ENCODE data around the gene CDKN2B. TPM values are rescaled to one million over a fixed set of nuclear protein-coding genes. Genes with fewer than 3 reads are reported as not detected.
A peak's percentile ranks its signal among the peaks of the same experiment; 100 is the strongest.

CDKN2B gene
- total and polyA plus RNA-seq, 7 donors = 1.7 to 12.3 (median 7.2) TPM

DNA sequence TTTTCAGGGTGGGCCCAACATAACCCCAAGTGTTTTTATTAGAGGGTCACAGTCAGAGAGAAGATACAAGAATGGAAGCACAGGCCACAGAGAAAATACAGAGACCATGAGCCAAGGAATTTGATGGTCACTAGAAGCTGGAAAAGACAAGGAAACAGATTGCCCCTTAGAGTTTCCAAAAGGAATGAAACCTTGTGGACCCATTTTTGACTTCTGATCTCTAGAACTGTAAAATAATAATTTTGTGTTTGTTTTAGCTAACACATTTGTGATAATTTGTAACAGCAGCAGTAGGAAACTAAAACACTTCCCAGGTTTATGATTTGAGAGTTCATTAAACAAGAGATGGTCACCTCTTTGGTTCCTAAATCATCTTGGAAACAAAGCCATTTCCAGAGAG, 36.7 kb downstream of the CDKN2B start:
- intact Hi-C loops (cut with DNase I) = loop anchor here in 1 of 2 donors (10.0 kb wide), 1 partner anchor 148 kb away; no protein-coding TSS in a partner anchor
- ATAC-seq (no peak), DNase-seq (no peak)
- TF ChIP-seq, protein P1, sequence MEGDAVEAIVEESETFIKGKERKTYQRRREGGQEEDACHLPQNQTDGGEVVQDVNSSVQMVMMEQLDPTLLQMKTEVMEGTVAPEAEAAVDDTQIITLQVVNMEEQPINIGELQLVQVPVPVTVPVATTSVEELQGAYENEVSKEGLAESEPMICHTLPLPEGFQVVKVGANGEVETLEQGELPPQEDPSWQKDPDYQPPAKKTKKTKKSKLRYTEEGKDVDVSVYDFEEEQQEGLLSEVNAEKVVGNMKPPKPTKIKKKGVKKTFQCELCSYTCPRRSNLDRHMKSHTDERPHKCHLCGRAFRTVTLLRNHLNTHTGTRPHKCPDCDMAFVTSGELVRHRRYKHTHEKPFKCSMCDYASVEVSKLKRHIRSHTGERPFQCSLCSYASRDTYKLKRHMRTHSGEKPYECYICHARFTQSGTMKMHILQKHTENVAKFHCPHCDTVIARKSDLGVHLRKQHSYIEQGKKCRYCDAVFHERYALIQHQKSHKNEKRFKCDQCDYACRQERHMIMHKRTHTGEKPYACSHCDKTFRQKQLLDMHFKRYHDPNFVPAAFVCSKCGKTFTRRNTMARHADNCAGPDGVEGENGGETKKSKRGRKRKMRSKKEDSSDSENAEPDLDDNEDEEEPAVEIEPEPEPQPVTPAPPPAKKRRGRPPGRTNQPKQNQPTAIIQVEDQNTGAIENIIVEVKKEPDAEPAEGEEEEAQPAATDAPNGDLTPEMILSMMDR (IDR thresholded peaks at IDR 0.05) = no peak
- Histone ChIP-seq H3K36me3 (ENCODE audit: insufficient read depth in 1 of 2, low read depth in 1 of 2) (no peaks in the 10 kb centered on the region), H3K9me3 (no peaks in the 10 kb centered on the region), H3K4me1 (peaks cover 15% of the 10 kb centered on the region), H3K4me3 (no peak overlapping the region), H3K27me3 (ENCODE audit: insufficient read depth in 3 of 3, low read length in 2 of 3) (peaks cover 7 to 100% (median 48%) of the 10 kb centered on the region in 3 donors), H3K27ac (no peak overlapping the region)

GRCh38 chr9:21970800-21971640, 38.1 kb downstream of the CDKN2B start:
- 4 to 8% (median 6%) methylated on average over 27 to 45 of the region's 45 CpGs for WGBS, 3 donors
- no peak for ATAC-seq

GRCh38 chr9:21969951-21970799, 38.9 kb downstream of the CDKN2B start:
- TF ChIP-seq, protein P1 (IDR thresholded peaks at IDR 0.05) = no peak
- no peak for DNase-seq
- Histone ChIP-seq H3K27me3 (ENCODE audit: insufficient read depth in 3 of 3, low read length in 2 of 3) (peaks cover 9 to 100% (median 50%) of the 10 kb centered on the region in 3 donors), H3K36me3 (ENCODE audit: insufficient read depth in 1 of 2, low read depth in 1 of 2) (no peaks in the 10 kb centered on the region), H3K9me3 (no peaks in the 10 kb centered on the region), H3K27ac (no peak overlapping the region), H3K4me1 (peaks cover 20% of the 10 kb centered on the region), H3K4me3 (no peak overlapping the region)
- WGBS, 3 donors = 11 to 15% (median 11%) methylated on average over 24 of the region's 24 CpGs
- ATAC-seq = no peak
- intact Hi-C loops (cut with DNase I) = loop anchor here in 1 of 2 donors (10.0 kb wide), 1 partner anchor 145 kb away; no protein-coding TSS in a partner anchor

More at GRCh38 chr9:21970800-21971640, 38.1 kb downstream of the CDKN2B start:
- Histone ChIP-seq H3K36me3 (ENCODE audit: insufficient read depth in 1 of 2, low read depth in 1 of 2) (no peaks in the 10 kb centered on the region), H3K27ac (no peak overlapping the region), H3K27me3 (ENCODE audit: insufficient read depth in 3 of 3, low read length in 2 of 3) (peaks cover 9 to 100% (median 50%) of the 10 kb centered on the region in 3 donors), H3K4me3 (no peak overlapping the region), H3K4me1 (peaks cover 15% of the 10 kb centered on the region), H3K9me3 (no peaks in the 10 kb centered on the region)
- DNase-seq = peak in 1 of 2 donors; percentile 51
- intact Hi-C loops (cut with DNase I) = loop anchor here in 1 of 2 donors (10.0 kb wide), 1 partner anchor 146 kb away; no protein-coding TSS in a partner anchor
- TF ChIP-seq, protein P1 (IDR thresholded peaks at IDR 0.05) = no peak

GRCh38 chr9:21969011-21969940, 39.8 kb downstream of the CDKN2B start:
- Histone ChIP-seq H3K27ac (no peak overlapping the region), H3K36me3 (ENCODE audit: insufficient read depth in 1 of 2, low read depth in 1 of 2) (no peaks in the 10 kb centered on the region), H3K4me1 (peaks cover 18% of the 10 kb centered on the region), H3K27me3 (ENCODE audit: insufficient read depth in 3 of 3, low read length in 2 of 3) (peaks cover 9 to 100% (median 47%) of the 10 kb centered on the region in 3 donors), H3K9me3 (no peaks in the 10 kb centered on the region), H3K4me3 (no peak overlapping the region)
- ATAC-seq (no peak), DNase-seq (no peak)
- 6 to 8% (median 8%) methylated on average over 28 of the region's 28 CpGs for WGBS, 3 donors
- TF ChIP-seq, protein P1 (IDR thresholded peaks at IDR 0.05) = no peak
- intact Hi-C loops (cut with DNase I) = no loop called here
